Diencephalon (tissue), 1 donor: ENCODE results near the gene ZNF423. TPM values are rescaled to one million over a fixed set of nuclear protein-coding genes. Genes with fewer than 3 reads are reported as not detected.

Experiments
- small RNA-seq: library from RNA; depleted of rRNA; stranded (forward); fragments of <200 nt; gene quantifications from one replicate; pipeline ENCODE3, GENCODE V24; 2014
- total RNA-seq: library from RNA; depleted of rRNA; stranded (reverse); fragments of >200 nt; gene quantifications from one replicate; pipeline ENCODE4 v1.2.3, GENCODE V29; 2014

The ZNF423 gene
- total RNA-seq: 30.9 TPM

GRCh38 chr16:49855822-49856671 lies at the start of gene ZNF423:
Gene ZNF423 (minus strand): TSS chr16:49856112. CDS start chr16:49855774, 338 bp downstream.

Small RNA genes lying within 50 kb of the gene (small RNA-seq; reads per million reads assigned to genes)
- gene MRPS21P7: not detected
- not detected for gene MRPS21P8

Other genes with a start within 250 kb of the ZNF423 start
- gene CNEP1R1, start 169.1 kb upstream of the ZNF423 start, total RNA-seq: 47.3 TPM
- gene HEATR3, start 209.9 kb upstream of the ZNF423 start, total RNA-seq: 23.1 TPM